ENCODE data around the gene IFNA8. TPM values are rescaled to one million over a fixed set of nuclear protein-coding genes. Genes with fewer than 3 reads are reported as not detected.
A peak's percentile ranks its signal among the peaks of the same experiment; 100 is the strongest.

The IFNA8 gene
- total and polyA plus RNA-seq, 2 of the 8 experiments (the other 6 are each of a cell fraction or from before 2014, with no cell fraction given), result not detected

- TF ChIP-seq CHD1 (IDR thresholded peaks at IDR 0.05; ENCODE audit: low read depth, low read length) (no peak), CHD7 (IDR thresholded peaks at IDR 0.05; ENCODE audit: insufficient replicate concordance, low read length) (no peak), HDAC2 (IDR thresholded peaks at IDR 0.05; ENCODE audit: borderline replicate concordance in 1 of 2, low read depth in 2 of 2, low read length in 2 of 2) (peak; percentile 80 to 87; a peak in 3 of 4 replicates), SUZ12 (IDR thresholded peaks at IDR 0.05; ENCODE audit: low read length) (0 out of 2 replicates have a peak, but pooled peaks have one; percentile 30), POLR2A (IDR thresholded peaks at IDR 0.05; ENCODE audit: control extremely low read depth in 1 of 2, low read depth in 2 of 2, low read length in 2 of 2) (no peak), RNF2 (IDR thresholded peaks at IDR 0.05; ENCODE audit: borderline replicate concordance, low read depth, low read length, missing control alignments, poor library complexity, severe bottlenecking) (no peak), CEBPB (IDR thresholded peaks at IDR 0.05; ENCODE audit: low read depth, low read length) (no peak), EGR1 (IDR thresholded peaks at IDR 0.05; ENCODE audit: borderline replicate concordance, low read depth, low read length) (no peak), CREB1 (IDR thresholded peaks at IDR 0.05) (peak; percentile 52; the same call in 1 of the 2 replicates)
Observed at GRCh38 chr9:21395778-21396717, 12.9 kb upstream of the IFNA8 start (continued).

All from H1 (cell line).